Measurements from ENCODE around the gene ROCK1.

DNA sequence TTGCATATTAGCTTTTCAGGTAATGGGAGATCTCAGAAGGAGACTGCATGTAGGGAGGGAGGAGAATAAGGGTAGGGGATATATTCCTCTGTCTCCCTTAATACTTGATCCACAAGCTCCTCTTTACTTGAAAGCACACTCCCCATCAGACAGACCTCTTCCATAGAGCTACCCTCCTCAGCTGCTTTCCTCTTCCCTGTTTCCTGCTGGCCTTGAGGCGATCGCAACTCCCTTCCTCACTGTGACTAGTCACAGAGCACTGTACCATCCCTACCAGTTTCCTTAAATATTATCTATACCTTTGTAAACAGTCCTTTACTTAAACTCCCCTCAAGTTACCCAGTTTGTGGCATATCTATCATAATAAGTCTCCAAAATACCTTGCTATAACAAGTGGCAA lies 10.9 kb downstream of the ROCK1 start:
- TF ChIP-seq, protein P1, sequence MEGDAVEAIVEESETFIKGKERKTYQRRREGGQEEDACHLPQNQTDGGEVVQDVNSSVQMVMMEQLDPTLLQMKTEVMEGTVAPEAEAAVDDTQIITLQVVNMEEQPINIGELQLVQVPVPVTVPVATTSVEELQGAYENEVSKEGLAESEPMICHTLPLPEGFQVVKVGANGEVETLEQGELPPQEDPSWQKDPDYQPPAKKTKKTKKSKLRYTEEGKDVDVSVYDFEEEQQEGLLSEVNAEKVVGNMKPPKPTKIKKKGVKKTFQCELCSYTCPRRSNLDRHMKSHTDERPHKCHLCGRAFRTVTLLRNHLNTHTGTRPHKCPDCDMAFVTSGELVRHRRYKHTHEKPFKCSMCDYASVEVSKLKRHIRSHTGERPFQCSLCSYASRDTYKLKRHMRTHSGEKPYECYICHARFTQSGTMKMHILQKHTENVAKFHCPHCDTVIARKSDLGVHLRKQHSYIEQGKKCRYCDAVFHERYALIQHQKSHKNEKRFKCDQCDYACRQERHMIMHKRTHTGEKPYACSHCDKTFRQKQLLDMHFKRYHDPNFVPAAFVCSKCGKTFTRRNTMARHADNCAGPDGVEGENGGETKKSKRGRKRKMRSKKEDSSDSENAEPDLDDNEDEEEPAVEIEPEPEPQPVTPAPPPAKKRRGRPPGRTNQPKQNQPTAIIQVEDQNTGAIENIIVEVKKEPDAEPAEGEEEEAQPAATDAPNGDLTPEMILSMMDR (IDR thresholded peaks at IDR 0.05): no peak
- TF ChIP-seq SIN3A (IDR thresholded peaks at IDR 0.05; ENCODE audit: borderline replicate concordance, insufficient read depth, low read depth, low read length) (no peak), POLR2AphosphoS5 (IDR thresholded peaks at IDR 0.05; ENCODE audit: low read depth, low read length) (no peak), TCF7L2 (IDR thresholded peaks at IDR 0.05; ENCODE audit: low read depth, low read length) (no peak)
- TF ChIP-seq, protein P2, sequence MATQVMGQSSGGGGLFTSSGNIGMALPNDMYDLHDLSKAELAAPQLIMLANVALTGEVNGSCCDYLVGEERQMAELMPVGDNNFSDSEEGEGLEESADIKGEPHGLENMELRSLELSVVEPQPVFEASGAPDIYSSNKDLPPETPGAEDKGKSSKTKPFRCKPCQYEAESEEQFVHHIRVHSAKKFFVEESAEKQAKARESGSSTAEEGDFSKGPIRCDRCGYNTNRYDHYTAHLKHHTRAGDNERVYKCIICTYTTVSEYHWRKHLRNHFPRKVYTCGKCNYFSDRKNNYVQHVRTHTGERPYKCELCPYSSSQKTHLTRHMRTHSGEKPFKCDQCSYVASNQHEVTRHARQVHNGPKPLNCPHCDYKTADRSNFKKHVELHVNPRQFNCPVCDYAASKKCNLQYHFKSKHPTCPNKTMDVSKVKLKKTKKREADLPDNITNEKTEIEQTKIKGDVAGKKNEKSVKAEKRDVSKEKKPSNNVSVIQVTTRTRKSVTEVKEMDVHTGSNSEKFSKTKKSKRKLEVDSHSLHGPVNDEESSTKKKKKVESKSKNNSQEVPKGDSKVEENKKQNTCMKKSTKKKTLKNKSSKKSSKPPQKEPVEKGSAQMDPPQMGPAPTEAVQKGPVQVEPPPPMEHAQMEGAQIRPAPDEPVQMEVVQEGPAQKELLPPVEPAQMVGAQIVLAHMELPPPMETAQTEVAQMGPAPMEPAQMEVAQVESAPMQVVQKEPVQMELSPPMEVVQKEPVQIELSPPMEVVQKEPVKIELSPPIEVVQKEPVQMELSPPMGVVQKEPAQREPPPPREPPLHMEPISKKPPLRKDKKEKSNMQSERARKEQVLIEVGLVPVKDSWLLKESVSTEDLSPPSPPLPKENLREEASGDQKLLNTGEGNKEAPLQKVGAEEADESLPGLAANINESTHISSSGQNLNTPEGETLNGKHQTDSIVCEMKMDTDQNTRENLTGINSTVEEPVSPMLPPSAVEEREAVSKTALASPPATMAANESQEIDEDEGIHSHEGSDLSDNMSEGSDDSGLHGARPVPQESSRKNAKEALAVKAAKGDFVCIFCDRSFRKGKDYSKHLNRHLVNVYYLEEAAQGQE (IDR thresholded peaks at IDR 0.05; ENCODE audit: insufficient read depth in 1 of 2, low read depth in 2 of 2, low read length in 1 of 2): no peak

Data from Panc1 (cell line).